C4-2B (cell line): ENCODE results near the gene LAPTM5.

ENCODE experiments used
- ZFX ChIP-seq: fragments of 450-650 bp; IDR thresholded peaks from 2 replicates; pipeline ENCODE4 v1.6.1; 2017
- TF ChIP-seq, protein P1 (sequence below): fragments of 450-650 bp; conservative IDR thresholded peaks from 2 replicates; pipeline ENCODE4 v1.5.1; 2017; ENCODE audit warnings: mild to moderate bottlenecking

GRCh38 chr1:30693822-30694221, 63.8 kb downstream of the LAPTM5 start:
- TF ChIP-seq, protein P1, sequence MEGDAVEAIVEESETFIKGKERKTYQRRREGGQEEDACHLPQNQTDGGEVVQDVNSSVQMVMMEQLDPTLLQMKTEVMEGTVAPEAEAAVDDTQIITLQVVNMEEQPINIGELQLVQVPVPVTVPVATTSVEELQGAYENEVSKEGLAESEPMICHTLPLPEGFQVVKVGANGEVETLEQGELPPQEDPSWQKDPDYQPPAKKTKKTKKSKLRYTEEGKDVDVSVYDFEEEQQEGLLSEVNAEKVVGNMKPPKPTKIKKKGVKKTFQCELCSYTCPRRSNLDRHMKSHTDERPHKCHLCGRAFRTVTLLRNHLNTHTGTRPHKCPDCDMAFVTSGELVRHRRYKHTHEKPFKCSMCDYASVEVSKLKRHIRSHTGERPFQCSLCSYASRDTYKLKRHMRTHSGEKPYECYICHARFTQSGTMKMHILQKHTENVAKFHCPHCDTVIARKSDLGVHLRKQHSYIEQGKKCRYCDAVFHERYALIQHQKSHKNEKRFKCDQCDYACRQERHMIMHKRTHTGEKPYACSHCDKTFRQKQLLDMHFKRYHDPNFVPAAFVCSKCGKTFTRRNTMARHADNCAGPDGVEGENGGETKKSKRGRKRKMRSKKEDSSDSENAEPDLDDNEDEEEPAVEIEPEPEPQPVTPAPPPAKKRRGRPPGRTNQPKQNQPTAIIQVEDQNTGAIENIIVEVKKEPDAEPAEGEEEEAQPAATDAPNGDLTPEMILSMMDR = no peak
- TF ChIP-seq ZFX = no peak
